ENCODE data around the gene MT1H.

The MT1H gene

DNA sequence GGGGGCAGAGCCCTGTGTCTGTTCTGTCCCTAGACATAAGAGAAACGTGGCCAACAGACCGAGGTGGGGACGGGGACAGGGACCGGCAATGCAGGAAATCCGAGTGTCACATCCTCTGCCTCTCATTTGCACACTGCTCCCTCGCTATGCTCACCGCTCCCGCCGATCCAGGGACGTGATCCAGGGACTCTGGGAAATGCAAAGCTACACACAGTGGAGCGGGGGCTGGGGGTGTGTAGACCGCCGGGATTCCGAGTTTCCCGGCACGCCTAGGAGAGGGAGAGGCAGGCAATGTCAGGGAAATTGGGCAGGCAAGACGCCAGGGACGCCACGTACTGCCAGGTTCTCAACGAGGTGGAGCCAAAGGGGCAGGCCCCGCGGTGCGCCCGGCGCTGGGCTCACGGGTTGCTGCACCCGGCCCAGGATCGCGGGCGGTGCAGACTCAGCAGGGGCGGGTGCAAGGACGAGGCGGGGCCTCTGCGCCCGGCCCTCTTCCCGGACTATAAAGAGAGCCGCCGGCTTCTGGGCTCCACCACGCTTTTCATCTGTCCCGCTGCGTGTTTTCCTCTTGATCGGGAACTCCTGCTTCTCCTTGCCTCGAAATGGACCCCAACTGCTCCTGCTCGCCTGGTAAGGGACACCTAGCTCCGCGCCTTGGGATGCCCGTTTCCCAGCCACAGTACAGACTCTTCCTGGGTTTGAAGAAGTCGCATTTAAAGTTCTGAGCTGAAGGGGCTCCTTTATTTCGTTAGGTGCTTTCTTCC is 12.5 kb downstream of the MT1H start, which contains the start of gene MT1X:
Gene MT1X, plus strand, starts transcription at position 532 of the 764 bp plus-strand sequence. Its CDS starts 71 bp downstream, at position 603.
- Histone ChIP-seq H3K27ac (peak within 1 kb of the TSS; percentile 29), H3K27me3 (replicated peaks) (no peaks in the 10 kb centered on the region), H3K36me3 (replicated peaks) (no peaks in the 10 kb centered on the region), H3K4me3 (ENCODE audit: low read depth, low read length) (peak within 1 kb of the TSS; percentile 68)
- TF ChIP-seq, protein P1, sequence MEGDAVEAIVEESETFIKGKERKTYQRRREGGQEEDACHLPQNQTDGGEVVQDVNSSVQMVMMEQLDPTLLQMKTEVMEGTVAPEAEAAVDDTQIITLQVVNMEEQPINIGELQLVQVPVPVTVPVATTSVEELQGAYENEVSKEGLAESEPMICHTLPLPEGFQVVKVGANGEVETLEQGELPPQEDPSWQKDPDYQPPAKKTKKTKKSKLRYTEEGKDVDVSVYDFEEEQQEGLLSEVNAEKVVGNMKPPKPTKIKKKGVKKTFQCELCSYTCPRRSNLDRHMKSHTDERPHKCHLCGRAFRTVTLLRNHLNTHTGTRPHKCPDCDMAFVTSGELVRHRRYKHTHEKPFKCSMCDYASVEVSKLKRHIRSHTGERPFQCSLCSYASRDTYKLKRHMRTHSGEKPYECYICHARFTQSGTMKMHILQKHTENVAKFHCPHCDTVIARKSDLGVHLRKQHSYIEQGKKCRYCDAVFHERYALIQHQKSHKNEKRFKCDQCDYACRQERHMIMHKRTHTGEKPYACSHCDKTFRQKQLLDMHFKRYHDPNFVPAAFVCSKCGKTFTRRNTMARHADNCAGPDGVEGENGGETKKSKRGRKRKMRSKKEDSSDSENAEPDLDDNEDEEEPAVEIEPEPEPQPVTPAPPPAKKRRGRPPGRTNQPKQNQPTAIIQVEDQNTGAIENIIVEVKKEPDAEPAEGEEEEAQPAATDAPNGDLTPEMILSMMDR (IDR thresholded peaks at IDR 0.05; ENCODE audit: low read depth, low read length, missing control alignments) = no peak
- peak; percentile 82 for DNase-seq
- in situ Hi-C loops (cut with HindIII; ENCODE audit: low pct_ligation_motif_present, low sequenced_read_pairs) = no loop called here

DNA sequence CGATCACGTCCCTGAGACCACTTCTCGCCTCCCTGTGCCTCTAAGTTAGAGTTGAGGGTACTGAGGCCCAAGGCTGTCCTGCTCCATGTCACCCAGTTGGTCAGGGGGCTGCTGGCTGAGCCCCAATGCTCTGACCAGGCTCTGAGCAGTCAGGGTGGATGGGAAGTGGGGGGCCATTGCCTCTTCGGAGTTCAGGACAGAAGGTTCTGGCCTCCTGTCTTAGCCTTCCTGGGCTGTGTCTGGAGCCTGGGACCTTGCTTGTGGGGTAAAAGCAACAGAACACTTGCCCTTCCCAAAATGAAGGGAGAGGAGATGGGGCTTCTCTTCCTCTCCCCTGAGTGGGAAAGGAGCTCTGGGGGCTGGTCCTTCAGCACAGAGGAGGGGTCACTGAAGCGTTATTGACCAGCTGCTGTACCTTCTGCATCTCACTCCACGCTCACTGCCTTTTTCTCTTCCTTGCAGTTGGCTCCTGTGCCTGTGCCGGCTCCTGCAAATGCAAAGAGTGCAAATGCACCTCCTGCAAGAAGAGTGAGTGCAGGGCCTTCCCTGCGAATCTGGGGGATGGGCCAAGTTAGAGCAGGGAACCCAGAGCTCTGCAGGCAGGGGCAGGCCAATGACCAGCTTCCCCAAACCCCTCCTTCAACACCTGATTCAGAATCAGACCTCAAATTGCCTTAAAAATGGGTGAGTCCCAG is 13.2 kb downstream of the MT1H start:
- no peak for DNase-seq
- no peak overlapping the region for H3K27ac ChIP-seq
- H3K4me3 ChIP-seq (ENCODE audit: low read depth, low read length) = peak overlapping the region; percentile 68
- no peaks in the 10 kb centered on the region for H3K27me3 ChIP-seq (replicated peaks)
- TF ChIP-seq, protein P1 (IDR thresholded peaks at IDR 0.05; ENCODE audit: low read depth, low read length, missing control alignments) = no peak
- in situ Hi-C loops (cut with HindIII; ENCODE audit: low pct_ligation_motif_present, low sequenced_read_pairs) = no loop called here
- H3K36me3 ChIP-seq (replicated peaks) = no peaks in the 10 kb centered on the region

DNA sequence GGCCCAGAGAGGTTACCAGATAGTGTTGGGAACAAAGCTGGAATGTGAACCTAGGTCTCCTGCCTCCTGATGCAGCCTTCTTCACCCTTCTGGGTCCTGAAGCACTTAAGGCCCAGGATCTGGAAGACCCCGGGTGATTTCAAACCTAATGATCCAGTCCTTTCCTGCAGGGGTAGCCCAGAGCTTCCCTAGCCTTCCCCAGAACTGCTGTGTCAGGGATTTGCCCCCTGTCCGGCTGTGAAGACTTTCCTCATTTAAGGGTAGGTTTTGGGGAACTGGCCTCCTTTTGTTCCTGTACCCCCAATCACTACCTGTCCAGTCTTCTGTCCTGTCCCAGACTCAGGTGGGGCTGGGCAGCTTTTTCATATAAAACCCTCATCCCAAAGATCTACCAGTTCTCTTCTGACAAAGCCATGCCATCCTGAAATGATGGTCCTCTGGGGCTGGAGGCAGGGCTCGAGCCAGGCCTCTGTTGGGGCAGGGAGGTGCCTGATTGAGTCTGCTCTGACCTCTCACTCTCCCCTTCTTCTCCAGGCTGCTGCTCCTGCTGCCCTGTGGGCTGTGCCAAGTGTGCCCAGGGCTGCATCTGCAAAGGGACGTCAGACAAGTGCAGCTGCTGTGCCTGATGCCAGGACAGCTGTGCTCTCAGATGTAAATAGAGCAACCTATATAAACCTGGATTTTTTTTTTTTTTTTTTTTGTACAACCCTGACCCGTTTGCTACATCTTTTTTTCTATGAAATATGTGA is 14.0 kb downstream of the MT1H start:
- TF ChIP-seq, protein P1 (IDR thresholded peaks at IDR 0.05; ENCODE audit: low read depth, low read length, missing control alignments) = peak; percentile 36
- Histone ChIP-seq H3K36me3 (replicated peaks) (no peaks in the 10 kb centered on the region), H3K4me3 (ENCODE audit: low read depth, low read length) (peak overlapping the region; percentile 68), H3K27me3 (replicated peaks) (no peaks in the 10 kb centered on the region), H3K27ac (no peak overlapping the region)
- no peak for DNase-seq
- in situ Hi-C loops (cut with HindIII; ENCODE audit: low pct_ligation_motif_present, low sequenced_read_pairs) = no loop called here

DNA sequence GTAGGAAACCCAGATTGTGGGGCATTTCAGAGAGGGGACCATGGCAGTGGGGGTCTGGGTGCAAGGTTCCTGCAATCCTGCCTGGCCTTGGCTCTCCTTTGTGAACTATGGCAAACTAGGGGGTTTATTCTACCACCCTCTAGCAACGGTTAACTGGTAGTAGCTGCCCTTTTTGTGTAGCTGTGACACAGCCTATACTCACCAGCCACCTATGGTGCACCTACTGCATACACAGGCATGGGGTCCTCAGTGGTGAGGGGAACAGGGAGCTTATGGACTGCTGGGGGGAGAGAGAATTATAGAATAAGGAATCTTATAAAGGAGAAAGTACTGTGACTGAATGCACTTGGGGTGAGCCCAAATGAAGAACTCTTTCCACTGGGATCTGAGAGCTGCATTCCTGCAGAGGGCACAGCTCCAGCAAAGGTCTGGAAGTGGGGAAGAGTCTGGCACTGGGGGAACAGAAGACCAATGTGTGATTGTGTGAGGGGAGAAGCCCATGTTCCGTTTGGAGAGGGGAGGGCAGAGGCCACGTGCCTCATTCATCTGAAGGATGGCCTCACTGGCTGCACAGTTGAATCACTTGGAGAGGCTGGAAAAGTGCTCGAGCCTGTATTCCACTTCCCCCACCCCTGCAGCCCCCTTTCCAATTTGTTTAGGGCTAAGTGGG is 14.8 kb downstream of the MT1H start:
- TF ChIP-seq, protein P1 (IDR thresholded peaks at IDR 0.05; ENCODE audit: low read depth, low read length, missing control alignments) = no peak
- in situ Hi-C loops (cut with HindIII; ENCODE audit: low pct_ligation_motif_present, low sequenced_read_pairs) = no loop called here
- Histone ChIP-seq H3K27ac (no peak overlapping the region), H3K36me3 (replicated peaks) (no peaks in the 10 kb centered on the region), H3K4me3 (ENCODE audit: low read depth, low read length) (no peak overlapping the region), H3K27me3 (replicated peaks) (no peaks in the 10 kb centered on the region)
- DNase-seq = no peak

DNA sequence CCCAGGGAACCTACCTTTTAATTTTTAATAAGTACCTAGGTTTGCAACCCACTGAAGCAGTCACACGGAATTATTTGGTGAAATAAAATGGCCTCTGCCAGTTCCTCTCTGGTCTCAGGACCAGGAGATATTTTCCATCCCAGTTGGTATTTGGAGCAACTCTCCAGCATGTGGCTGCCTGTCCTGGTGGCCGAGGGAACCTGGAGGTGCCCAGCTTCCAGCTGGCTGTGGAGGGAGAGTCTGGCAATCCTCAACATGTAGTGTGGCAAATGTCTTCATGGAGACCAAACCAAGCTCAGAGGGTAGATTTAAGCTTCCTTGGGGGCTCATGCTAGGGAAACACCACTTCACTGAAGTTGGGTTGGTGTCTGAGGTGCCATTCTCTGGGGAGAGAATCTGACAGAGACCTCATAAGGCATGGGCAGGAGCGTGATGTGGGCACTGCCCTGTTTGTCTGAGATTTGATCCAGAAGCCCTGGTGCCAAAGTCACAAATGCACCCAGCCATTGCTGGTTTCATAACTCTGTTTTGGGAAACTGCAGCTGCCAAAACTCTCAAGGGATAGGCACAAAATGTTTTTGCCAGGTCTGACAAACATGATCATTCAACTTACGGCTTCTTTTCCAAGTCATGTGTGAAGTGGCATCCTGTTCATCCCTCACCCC is 15.4 kb downstream of the MT1H start:
- TF ChIP-seq, protein P1 (IDR thresholded peaks at IDR 0.05; ENCODE audit: low read depth, low read length, missing control alignments) = no peak
- H3K27me3 ChIP-seq (replicated peaks) = no peaks in the 10 kb centered on the region
- no peak overlapping the region for H3K4me3 ChIP-seq (ENCODE audit: low read depth, low read length)
- in situ Hi-C loops (cut with HindIII; ENCODE audit: low pct_ligation_motif_present, low sequenced_read_pairs) = no loop called here
- no peak overlapping the region for H3K27ac ChIP-seq
- no peaks in the 10 kb centered on the region for H3K36me3 ChIP-seq (replicated peaks)
- no peak for DNase-seq

All from brain microvascular endothelial cell (primary cell).